ENCODE data around the gene KCNK15.

DNA sequence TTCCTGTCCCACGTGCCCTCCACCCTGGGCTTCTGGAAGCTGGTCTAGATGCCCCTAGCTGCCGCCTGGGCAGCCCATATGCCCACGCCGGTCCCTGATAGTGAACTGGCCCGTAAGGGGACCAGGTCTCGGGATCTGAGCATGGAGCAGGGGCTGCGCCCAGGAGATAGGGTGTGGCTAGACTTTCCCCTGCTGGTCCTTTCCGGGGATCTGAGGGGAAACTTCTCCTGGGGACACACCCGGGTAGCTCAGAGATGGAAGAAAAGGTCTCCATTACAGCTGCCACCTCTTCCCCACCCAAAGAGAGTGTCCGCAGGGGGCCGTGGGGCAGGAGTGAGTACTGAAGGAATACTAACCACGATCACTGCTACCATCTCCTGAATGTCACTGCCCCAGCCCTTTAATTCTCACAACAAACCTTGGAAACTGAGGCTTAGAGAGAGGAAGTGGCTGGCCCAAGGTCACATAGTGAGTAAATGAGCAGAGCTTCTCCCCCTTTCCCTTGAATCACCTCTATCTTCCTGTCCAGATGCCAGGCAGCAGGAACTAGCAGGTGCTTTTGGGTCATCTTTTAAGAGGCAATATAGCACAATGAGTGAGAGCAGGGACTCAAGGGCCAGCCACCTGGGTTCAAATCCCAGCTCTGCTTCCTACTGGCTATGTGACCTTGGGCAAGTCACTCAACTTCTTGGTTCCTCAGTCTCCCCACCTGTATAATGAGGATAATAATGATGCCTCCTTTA is 42.3 kb upstream of the KCNK15 start:
- TF ChIP-seq CTCF (IDR thresholded peaks at IDR 0.05) (no peak), ZFX (IDR thresholded peaks at IDR 0.05; ENCODE audit: borderline replicate concordance) (no peak)
